HG03280 (cell line): ENCODE data around the gene C6orf163.

ENCODE experiments used
- ATAC-seq: cut with Tn5 transposase; IDR thresholded peaks from one replicate; pipeline ENCODE4 v1.9.1; 2021; ENCODE audit warnings: mild to moderate bottlenecking, moderate library complexity; ENCODE audit not compliant: unreplicated experiment

The C6orf163 gene

DNA sequence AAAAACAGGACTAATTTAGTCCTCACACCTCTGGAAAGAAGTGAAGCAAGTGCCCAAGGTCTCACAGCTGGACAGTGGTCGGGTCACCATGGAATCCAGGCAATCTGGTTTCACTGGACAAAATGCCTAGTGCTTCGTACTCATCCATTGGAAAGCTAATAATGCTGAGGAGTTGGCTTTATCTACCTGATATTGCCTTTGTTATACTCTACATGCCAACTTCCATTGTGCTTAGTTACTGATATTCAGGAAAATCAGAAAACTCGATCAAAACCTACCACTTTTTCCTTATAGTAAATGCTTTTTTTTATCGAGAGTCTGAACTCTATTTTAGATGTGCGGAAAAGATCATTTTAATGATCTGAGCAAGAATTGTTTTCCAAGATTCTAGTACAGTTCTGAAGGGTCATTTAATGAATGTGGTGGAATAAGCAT is 64.1 kb downstream of the C6orf163 start:
- ATAC-seq, result no peak
